SK-N-SH treated with all-trans-retinoic acid at 6 μM for 48 hours (cell line): Measurements from ENCODE around the gene CABLES1.

Source experiments
- ATAC-seq: fragments of 200-7000 bp; cut with Tn5 transposase; 3 replicates; pipeline ENCODE4 v1.9.1; 2020; ENCODE audit warnings: mild to moderate bottlenecking, moderate library complexity
- BACH2 ChIP-seq: fragments of 250-450 bp; sonication (Bioruptor Pico); IDR thresholded peaks from 2 replicates; pipeline ENCODE4 v1.9.0; 2021; ENCODE audit warnings: mild to moderate bottlenecking, borderline replicate concordance
- CSDC2 ChIP-seq: fragments of 250-450 bp; sonication (Bioruptor Pico); IDR thresholded peaks from 2 replicates; pipeline ENCODE4 v1.5.0; 2020; ENCODE audit warnings: mild to moderate bottlenecking, moderate library complexity
- CSRNP3 ChIP-seq: fragments of 250-450 bp; sonication (Bioruptor Pico); IDR thresholded peaks from 2 replicates; pipeline ENCODE4 v1.5.1; 2021; ENCODE audit warnings: mild to moderate bottlenecking, moderate library complexity
- ESRRG ChIP-seq: fragments of 250-450 bp; sonication (Bioruptor Pico); IDR thresholded peaks from 2 replicates; pipeline ENCODE4 v1.6.1; 2021; ENCODE audit warnings: mild to moderate bottlenecking
- GLIS3 ChIP-seq: fragments of 250-450 bp; sonication (Bioruptor Pico); IDR thresholded peaks from 2 replicates; pipeline ENCODE4 v1.5.0; 2020; ENCODE audit warnings: mild to moderate bottlenecking, moderate library complexity
- ISL1 ChIP-seq: fragments of 250-450 bp; sonication (Bioruptor Pico); IDR thresholded peaks from 2 replicates; pipeline ENCODE4 v2.1.2; 2022; ENCODE audit warnings: mild to moderate bottlenecking, moderate library complexity
- OSR1 ChIP-seq: fragments of 250-450 bp; sonication (Bioruptor Pico); IDR thresholded peaks from 2 replicates; pipeline ENCODE4 v1.8.0; 2022; ENCODE audit warnings: moderate library complexity, mild to moderate bottlenecking, inconsistent platforms
- PATZ1 ChIP-seq: fragments of 250-450 bp; sonication (Bioruptor Pico); IDR thresholded peaks from 2 replicates; pipeline ENCODE4 v1.8.0; 2020; ENCODE audit warnings: mild to moderate bottlenecking, moderate library complexity, borderline replicate concordance
- PPARA ChIP-seq: fragments of 250-450 bp; sonication (Bioruptor Pico); IDR thresholded peaks from 2 replicates; pipeline ENCODE4 v1.5.0; 2020; ENCODE audit warnings: mild to moderate bottlenecking, borderline replicate concordance
- RARB ChIP-seq: fragments of 250-450 bp; sonication (Bioruptor Pico); IDR thresholded peaks from 2 replicates; pipeline ENCODE4 v1.8.0; 2021; ENCODE audit warnings: mild to moderate bottlenecking, moderate library complexity
- SNAI2 ChIP-seq: fragments of 250-450 bp; sonication (Bioruptor Pico); IDR thresholded peaks from 2 replicates; pipeline ENCODE4 v1.5.0; 2020; ENCODE audit warnings: mild to moderate bottlenecking, moderate library complexity
- TCF4 ChIP-seq: fragments of 250-450 bp; sonication (Bioruptor Pico); IDR thresholded peaks from 2 replicates; pipeline ENCODE4 v1.8.0; 2021; ENCODE audit warnings: mild to moderate bottlenecking, moderate library complexity, borderline replicate concordance
- TOX ChIP-seq: fragments of 250-450 bp; sonication (Bioruptor Pico); IDR thresholded peaks from 2 replicates; pipeline ENCODE4 v1.8.0; 2021; ENCODE audit warnings: mild to moderate bottlenecking, moderate library complexity, borderline replicate concordance
- ZC3H10 ChIP-seq: fragments of 250-450 bp; sonication (Bioruptor Pico); IDR thresholded peaks from 2 replicates; pipeline ENCODE4 v1.5.1; 2021; ENCODE audit warnings: mild to moderate bottlenecking, moderate library complexity
- ZFP3 ChIP-seq: fragments of 250-450 bp; sonication (Bioruptor Pico); IDR thresholded peaks from 2 replicates; pipeline ENCODE4 v1.5.0; 2020; ENCODE audit warnings: mild to moderate bottlenecking, moderate library complexity
- ZFP30 ChIP-seq: fragments of 450-650 bp; formaldehyde crosslinking; IDR thresholded peaks from 2 replicates; pipeline ENCODE4 v1.5.0; 2022; ENCODE audit warnings: mild to moderate bottlenecking, moderate library complexity
- ZNF565 ChIP-seq: fragments of 450-650 bp; formaldehyde crosslinking; conservative IDR thresholded peaks from 2 replicates; pipeline ENCODE4 v1.5.0; 2020; ENCODE audit warnings: low read depth, mild to moderate bottlenecking, moderate library complexity
- ZNF70 ChIP-seq: fragments of 450-650 bp; formaldehyde crosslinking; IDR thresholded peaks from 2 replicates; pipeline ENCODE4 v1.5.0; 2020; ENCODE audit warnings: mild to moderate bottlenecking, moderate library complexity
- ZNF8 ChIP-seq: fragments of 450-650 bp; formaldehyde crosslinking; IDR thresholded peaks from 2 replicates; pipeline ENCODE4 v1.5.0; 2020; ENCODE audit warnings: mild to moderate bottlenecking, moderate library complexity
- TF ChIP-seq, protein P1 (sequence below): fragments of 250-450 bp; sonication (Bioruptor Pico); IDR thresholded peaks from 2 replicates; pipeline ENCODE4 v1.5.1; 2020; ENCODE audit warnings: low read depth, mild to moderate bottlenecking, moderate library complexity
- TF ChIP-seq, protein P2 (sequence below): fragments of 250-450 bp; sonication (Bioruptor Pico); IDR thresholded peaks from 2 replicates; pipeline ENCODE4 v1.8.0; 2021; ENCODE audit warnings: low read depth, mild to moderate bottlenecking, moderate library complexity, borderline replicate concordance

The CABLES1 gene

GRCh38 chr18:23247331-23247730 is 112.0 kb downstream of the CABLES1 start (continued):
- no peak for TF ChIP-seq TCF4 (CRISPR knock-in tag)
- TF ChIP-seq RARB (CRISPR knock-in tag): no peak
- TF ChIP-seq ZFP30 (CRISPR knock-in tag): no peak

DNA sequence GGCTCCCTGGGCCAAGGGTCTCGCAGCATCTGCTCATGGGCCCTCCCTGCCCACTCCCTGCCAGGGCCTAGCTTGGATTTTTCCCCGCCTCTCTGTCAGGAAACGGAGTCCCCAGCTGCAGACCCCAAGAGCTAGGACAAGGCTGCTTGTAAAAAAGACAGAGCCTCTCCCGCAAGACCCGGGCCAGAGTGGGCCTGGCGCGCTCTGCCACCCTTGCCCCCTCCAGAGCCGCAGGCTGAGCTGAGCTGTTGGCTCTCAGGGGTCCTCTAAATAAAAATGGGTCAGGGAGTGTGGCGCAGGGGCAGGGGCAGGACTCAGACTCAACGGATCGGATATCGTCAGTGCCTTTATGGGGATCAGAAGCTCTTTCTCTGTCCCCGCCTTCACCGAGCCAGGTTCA is 112.6 kb downstream of the CABLES1 start:
- no peak for TF ChIP-seq PATZ1 (CRISPR knock-in tag)
- no peak for TF ChIP-seq GLIS3 (CRISPR knock-in tag)
- no peak for TF ChIP-seq TOX (CRISPR knock-in tag)
- no peak for TF ChIP-seq PPARA (CRISPR knock-in tag)
- TF ChIP-seq, protein P1, sequence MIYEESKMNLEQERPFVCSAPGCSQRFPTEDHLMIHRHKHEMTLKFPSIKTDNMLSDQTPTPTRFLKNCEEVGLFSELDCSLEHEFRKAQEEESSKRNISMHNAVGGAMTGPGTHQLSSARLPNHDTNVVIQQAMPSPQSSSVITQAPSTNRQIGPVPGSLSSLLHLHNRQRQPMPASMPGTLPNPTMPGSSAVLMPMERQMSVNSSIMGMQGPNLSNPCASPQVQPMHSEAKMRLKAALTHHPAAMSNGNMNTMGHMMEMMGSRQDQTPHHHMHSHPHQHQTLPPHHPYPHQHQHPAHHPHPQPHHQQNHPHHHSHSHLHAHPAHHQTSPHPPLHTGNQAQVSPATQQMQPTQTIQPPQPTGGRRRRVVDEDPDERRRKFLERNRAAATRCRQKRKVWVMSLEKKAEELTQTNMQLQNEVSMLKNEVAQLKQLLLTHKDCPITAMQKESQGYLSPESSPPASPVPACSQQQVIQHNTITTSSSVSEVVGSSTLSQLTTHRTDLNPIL: no peak
- no peak for TF ChIP-seq ZNF70
- ATAC-seq: no peak

DNA sequence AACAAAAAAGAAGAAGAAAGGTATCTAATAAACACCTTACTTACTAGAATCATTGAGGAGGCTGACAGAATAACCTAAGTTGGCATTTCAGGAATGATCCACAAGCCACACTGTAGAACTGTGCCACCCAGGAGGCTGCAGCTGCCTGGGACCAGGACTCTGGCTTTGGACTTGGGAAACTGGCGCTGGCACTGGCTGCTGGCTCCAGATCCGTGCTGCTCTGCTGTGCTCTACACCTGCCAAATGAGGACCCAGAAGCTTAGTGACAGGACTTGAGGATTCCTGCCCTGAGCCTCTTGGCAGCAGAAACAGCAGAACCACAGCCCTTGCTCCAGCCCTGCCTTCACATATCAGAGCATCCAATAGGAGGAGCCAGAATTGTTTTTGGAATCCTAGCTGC is 113.5 kb downstream of the CABLES1 start:
- TF ChIP-seq PPARA (CRISPR knock-in tag): no peak
- TF ChIP-seq PATZ1 (CRISPR knock-in tag): no peak
- TF ChIP-seq ZNF8 (CRISPR knock-in tag): no peak
- TF ChIP-seq SNAI2 (CRISPR knock-in tag): no peak
- no peak for TF ChIP-seq ZFP30 (CRISPR knock-in tag)
- TF ChIP-seq ESRRG (CRISPR knock-in tag): no peak

GRCh38 chr18:23249348-23249747 is 114.1 kb downstream of the CABLES1 start:
- no peak for TF ChIP-seq GLIS3 (CRISPR knock-in tag)
- no peak for TF ChIP-seq SNAI2 (CRISPR knock-in tag)
- no peak for TF ChIP-seq BACH2 (CRISPR knock-in tag)
- TF ChIP-seq, protein P2, sequence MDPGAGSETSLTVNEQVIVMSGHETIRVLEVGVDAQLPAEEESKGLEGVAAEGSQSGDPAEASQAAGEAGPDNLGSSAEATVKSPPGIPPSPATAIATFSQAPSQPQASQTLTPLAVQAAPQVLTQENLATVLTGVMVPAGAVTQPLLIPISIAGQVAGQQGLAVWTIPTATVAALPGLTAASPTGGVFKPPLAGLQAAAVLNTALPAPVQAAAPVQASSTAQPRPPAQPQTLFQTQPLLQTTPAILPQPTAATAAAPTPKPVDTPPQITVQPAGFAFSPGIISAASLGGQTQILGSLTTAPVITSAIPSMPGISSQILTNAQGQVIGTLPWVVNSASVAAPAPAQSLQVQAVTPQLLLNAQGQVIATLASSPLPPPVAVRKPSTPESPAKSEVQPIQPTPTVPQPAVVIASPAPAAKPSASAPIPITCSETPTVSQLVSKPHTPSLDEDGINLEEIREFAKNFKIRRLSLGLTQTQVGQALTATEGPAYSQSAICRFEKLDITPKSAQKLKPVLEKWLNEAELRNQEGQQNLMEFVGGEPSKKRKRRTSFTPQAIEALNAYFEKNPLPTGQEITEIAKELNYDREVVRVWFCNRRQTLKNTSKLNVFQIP (CRISPR knock-in tag): no peak
- TF ChIP-seq ZNF565 (CRISPR knock-in tag): no peak
- no peak for TF ChIP-seq ZFP30 (CRISPR knock-in tag)
- TF ChIP-seq, protein P1: no peak
- no peak for TF ChIP-seq PATZ1 (CRISPR knock-in tag)
- no peak for TF ChIP-seq ZFP3 (CRISPR knock-in tag)
- no peak for TF ChIP-seq ZNF8 (CRISPR knock-in tag)
- no peak for TF ChIP-seq OSR1 (CRISPR knock-in tag)
- TF ChIP-seq ZC3H10: no peak
- no peak for TF ChIP-seq ESRRG (CRISPR knock-in tag)
- TF ChIP-seq CSRNP3 (CRISPR knock-in tag): no peak
- no peak for TF ChIP-seq ISL1 (CRISPR knock-in tag)
- no peak for TF ChIP-seq CSDC2 (CRISPR knock-in tag)
- TF ChIP-seq RARB (CRISPR knock-in tag): no peak
- no peak for TF ChIP-seq TOX (CRISPR knock-in tag)
- TF ChIP-seq ZNF70: no peak
- TF ChIP-seq, all 23 proteins: peak for 0
- ATAC-seq: no peak

More for the DNA sequence above, 113.5 kb downstream of the CABLES1 start:
- no peak for ATAC-seq
